HepG2 (cell line): ENCODE data around the gene CLDND2. TPM values are rescaled to one million over a fixed set of nuclear protein-coding genes. Genes with fewer than 3 reads are reported as not detected.
A peak's percentile ranks its signal among the peaks of the same experiment; 100 is the strongest.

Experiments
- ARNTL ChIP-seq: sonication (generic); formaldehyde crosslinking; IDR thresholded peaks from 2 replicates; pipeline ENCODE4 v1.4.0; 2020; ENCODE audit warnings: mild to moderate bottlenecking, missing genetic modification reagents
- ETV6 ChIP-seq: sonication (generic); formaldehyde crosslinking; conservative IDR thresholded peaks from 2 replicates; pipeline ENCODE4 v1.4.0; 2020; ENCODE audit warnings: missing genetic modification reagents
- KDM3A ChIP-seq: IDR thresholded peaks from 2 replicates; pipeline ENCODE4 v1.6.1; 2018; ENCODE audit warnings: low read depth, missing compliant biosample characterization
- NBN ChIP-seq: fragments of 450-650 bp; conservative IDR thresholded peaks from 2 replicates; pipeline ENCODE4 v1.6.1; 2017
- NR2C2 ChIP-seq: sonication (generic); formaldehyde crosslinking; IDR thresholded peaks from 2 replicates; pipeline ENCODE4 v1.4.0; 2020; ENCODE audit warnings: missing genetic modification reagents, mild to moderate bottlenecking, moderate library complexity, borderline replicate concordance
- PHF20 ChIP-seq: sonication (generic); formaldehyde crosslinking; IDR thresholded peaks from 2 replicates; pipeline ENCODE4 v1.5.0; 2020; ENCODE audit warnings: mild to moderate bottlenecking, missing genetic modification reagents
- RAD21 ChIP-seq: fragments of 450-650 bp; formaldehyde crosslinking; IDR thresholded peaks from 2 replicates; pipeline ENCODE4 v1.5.0; 2020; ENCODE audit warnings: mild to moderate bottlenecking
- RORA ChIP-seq: sonication (generic); formaldehyde crosslinking; IDR thresholded peaks from 2 replicates; pipeline ENCODE4 v1.5.0; 2020; ENCODE audit warnings: mild to moderate bottlenecking, missing genetic modification reagents, moderate library complexity
- SRSF4 ChIP-seq: fragments of 200-400 bp; formaldehyde crosslinking; IDR thresholded peaks from one replicate; pipeline ENCODE4 v1.6.1; 2018; ENCODE audit warnings: mild to moderate bottlenecking, low read depth, low read length, moderate library complexity; ENCODE audit not compliant: poor library complexity, severe bottlenecking
- SRY ChIP-seq: sonication (generic); formaldehyde crosslinking; IDR thresholded peaks from 2 replicates; pipeline ENCODE4 v1.8.0; 2022; ENCODE audit warnings: mild to moderate bottlenecking, missing genetic modification reagents
- STAT5B ChIP-seq: sonication (generic); formaldehyde crosslinking; IDR thresholded peaks from 2 replicates; pipeline ENCODE4 v1.4.0; 2020; ENCODE audit warnings: missing genetic modification reagents
- ZC3H13 ChIP-seq: sonication (generic); formaldehyde crosslinking; IDR thresholded peaks from 2 replicates; pipeline ENCODE4 v1.8.1; 2023; ENCODE audit warnings: mild to moderate bottlenecking, missing genetic modification reagents, moderate library complexity
- ZKSCAN8 ChIP-seq: IDR thresholded peaks from 2 replicates; pipeline ENCODE4 v1.6.1; 2016; ENCODE audit warnings: borderline replicate concordance, missing genetic modification reagents, missing compliant biosample characterization
- ZNF350 ChIP-seq: sonication (generic); formaldehyde crosslinking; IDR thresholded peaks from 2 replicates; pipeline ENCODE4 v1.4.0; 2020; ENCODE audit warnings: mild to moderate bottlenecking, low read depth, missing genetic modification reagents, borderline replicate concordance
- ZNF468 ChIP-seq: sonication (generic); formaldehyde crosslinking; IDR thresholded peaks from 2 replicates; pipeline ENCODE4 v1.8.0; 2022; ENCODE audit warnings: mild to moderate bottlenecking, moderate library complexity, missing genetic modification reagents
- ZNF556 ChIP-seq: sonication (generic); formaldehyde crosslinking; IDR thresholded peaks from 2 replicates; pipeline ENCODE4 v1.4.0; 2020; ENCODE audit warnings: mild to moderate bottlenecking, missing genetic modification reagents, borderline replicate concordance
- ZNF614 ChIP-seq: IDR thresholded peaks from 2 replicates; pipeline ENCODE4 v1.6.1; 2018; ENCODE audit warnings: missing biosample characterization, missing genetic modification reagents, inconsistent platforms, borderline replicate concordance
- ZNF776 ChIP-seq: sonication (generic); formaldehyde crosslinking; IDR thresholded peaks from 2 replicates; pipeline ENCODE4 v1.4.0; 2020; ENCODE audit warnings: mild to moderate bottlenecking, missing genetic modification reagents
- ZNF891 ChIP-seq: sonication (generic); formaldehyde crosslinking; IDR thresholded peaks from 2 replicates; pipeline ENCODE4 v1.5.0; 2020; ENCODE audit warnings: mild to moderate bottlenecking, missing genetic modification reagents
- polyA plus RNA-seq, 8 experiments: library from polyadenylated mRNA; depleted of rRNA in 3 of 8; stranded (reverse) in 7 of 8; unstranded in 1 of 8; fragments of >200 nt; fragmentation: Illumina TruSeq in 4 of 8; extraction: Trizol in 4 of 8; gene quantifications; 2 replicates each; pipeline versions ENCODE4 v1.2.1 to v1.2.3, GENCODE V29; 2011 to 2016; ENCODE audit warnings: low read depth in 4 of 8, missing spikeins in 1 of 8, mixed read lengths in 1 of 8; ENCODE audit not compliant: insufficient read depth in 1 of 8
- total RNA-seq, 5 experiments: library from RNA; depleted of rRNA; stranded (reverse); fragments of >200 nt; fragmentation: Illumina TruSeq; extraction: Trizol; gene quantifications; 2 replicates each; pipeline ENCODE4 v1.2.3, GENCODE V29; 2016; ENCODE audit warnings: low read depth in 1 of 5
- TF ChIP-seq, protein P1 (sequence below): sonication (generic); formaldehyde crosslinking; conservative IDR thresholded peaks from 2 replicates; pipeline ENCODE4 v1.5.0; 2020; ENCODE audit warnings: missing genetic modification reagents
- TF ChIP-seq, protein P2 (sequence below): sonication (generic); formaldehyde crosslinking; IDR thresholded peaks from 2 replicates; pipeline ENCODE4 v1.4.0; 2020; ENCODE audit warnings: mild to moderate bottlenecking, missing genetic modification reagents
- TF ChIP-seq, protein P3 (sequence below): sonication (generic); formaldehyde crosslinking; IDR thresholded peaks from 2 replicates; pipeline ENCODE4 v1.8.0; 2022; ENCODE audit warnings: missing genetic modification reagents, mild to moderate bottlenecking, borderline replicate concordance
- TF ChIP-seq, protein P4 (sequence below): IDR thresholded peaks from 2 replicates; pipeline ENCODE4 v1.6.1; 2016
- TF ChIP-seq, protein P5 (sequence below): IDR thresholded peaks from 2 replicates; pipeline ENCODE4 v1.6.1; 2016; ENCODE audit warnings: mild to moderate bottlenecking, missing biosample characterization, missing genetic modification reagents
- TF ChIP-seq, protein P6 (sequence below): sonication (generic); formaldehyde crosslinking; IDR thresholded peaks from 2 replicates; pipeline ENCODE4 v1.8.0; 2022; ENCODE audit warnings: low read depth, missing genetic modification reagents

The CLDND2 gene
- total and polyA plus RNA-seq, 2 of the 13 experiments (the other 11 are each of a cell fraction or from before 2014, with no cell fraction given) = 0.84 to 1.8 TPM

GRCh38 chr19:51356159-51356801, 12.5 kb downstream of the CLDND2 start (continued):
- TF ChIP-seq, protein P1, sequence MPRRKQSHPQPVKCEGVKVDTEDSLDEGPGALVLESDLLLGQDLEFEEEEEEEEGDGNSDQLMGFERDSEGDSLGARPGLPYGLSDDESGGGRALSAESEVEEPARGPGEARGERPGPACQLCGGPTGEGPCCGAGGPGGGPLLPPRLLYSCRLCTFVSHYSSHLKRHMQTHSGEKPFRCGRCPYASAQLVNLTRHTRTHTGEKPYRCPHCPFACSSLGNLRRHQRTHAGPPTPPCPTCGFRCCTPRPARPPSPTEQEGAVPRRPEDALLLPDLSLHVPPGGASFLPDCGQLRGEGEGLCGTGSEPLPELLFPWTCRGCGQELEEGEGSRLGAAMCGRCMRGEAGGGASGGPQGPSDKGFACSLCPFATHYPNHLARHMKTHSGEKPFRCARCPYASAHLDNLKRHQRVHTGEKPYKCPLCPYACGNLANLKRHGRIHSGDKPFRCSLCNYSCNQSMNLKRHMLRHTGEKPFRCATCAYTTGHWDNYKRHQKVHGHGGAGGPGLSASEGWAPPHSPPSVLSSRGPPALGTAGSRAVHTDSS (CRISPR knock-in tag) = no peak
- TF ChIP-seq ZNF556 (CRISPR knock-in tag) (no peak; the same call in 1 of the 2 replicates), ZNF350 (CRISPR knock-in tag) (no peak; the same call in 1 of the 2 replicates), ZKSCAN8 (CRISPR knock-in tag) (peak; percentile 70; the same call in 1 of the 2 replicates), ZC3H13 (CRISPR knock-in tag) (no peak), SRSF4 (no peak), ZNF468 (CRISPR knock-in tag) (no peak), RAD21 (CRISPR knock-in tag) (no peak), KDM3A (no peak), ETV6 (CRISPR knock-in tag) (no peak), ZNF776 (CRISPR knock-in tag) (no peak), SRY (CRISPR knock-in tag) (no peak), ZNF891 (no peak), NR2C2 (CRISPR knock-in tag) (peak; percentile 90), ARNTL (peak; percentile 98), STAT5B (CRISPR knock-in tag) (no peak), PHF20 (CRISPR knock-in tag) (no peak), RORA (CRISPR knock-in tag) (no peak), NBN (no peak), ZNF614 (0 out of 2 replicates have a peak, but pooled peaks have one; percentile 24)
- TF ChIP-seq, protein P2, sequence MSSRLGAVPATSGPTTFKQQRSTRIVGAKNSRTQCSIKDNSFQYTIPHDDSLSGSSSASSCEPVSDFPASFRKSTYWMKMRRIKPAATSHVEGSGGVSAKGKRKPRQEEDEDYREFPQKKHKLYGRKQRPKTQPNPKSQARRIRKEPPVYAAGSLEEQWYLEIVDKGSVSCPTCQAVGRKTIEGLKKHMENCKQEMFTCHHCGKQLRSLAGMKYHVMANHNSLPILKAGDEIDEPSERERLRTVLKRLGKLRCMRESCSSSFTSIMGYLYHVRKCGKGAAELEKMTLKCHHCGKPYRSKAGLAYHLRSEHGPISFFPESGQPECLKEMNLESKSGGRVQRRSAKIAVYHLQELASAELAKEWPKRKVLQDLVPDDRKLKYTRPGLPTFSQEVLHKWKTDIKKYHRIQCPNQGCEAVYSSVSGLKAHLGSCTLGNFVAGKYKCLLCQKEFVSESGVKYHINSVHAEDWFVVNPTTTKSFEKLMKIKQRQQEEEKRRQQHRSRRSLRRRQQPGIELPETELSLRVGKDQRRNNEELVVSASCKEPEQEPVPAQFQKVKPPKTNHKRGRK = no peak
- TF ChIP-seq, protein P3, sequence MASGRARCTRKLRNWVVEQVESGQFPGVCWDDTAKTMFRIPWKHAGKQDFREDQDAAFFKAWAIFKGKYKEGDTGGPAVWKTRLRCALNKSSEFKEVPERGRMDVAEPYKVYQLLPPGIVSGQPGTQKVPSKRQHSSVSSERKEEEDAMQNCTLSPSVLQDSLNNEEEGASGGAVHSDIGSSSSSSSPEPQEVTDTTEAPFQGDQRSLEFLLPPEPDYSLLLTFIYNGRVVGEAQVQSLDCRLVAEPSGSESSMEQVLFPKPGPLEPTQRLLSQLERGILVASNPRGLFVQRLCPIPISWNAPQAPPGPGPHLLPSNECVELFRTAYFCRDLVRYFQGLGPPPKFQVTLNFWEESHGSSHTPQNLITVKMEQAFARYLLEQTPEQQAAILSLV (CRISPR knock-in tag) = no peak
- TF ChIP-seq, protein P4, sequence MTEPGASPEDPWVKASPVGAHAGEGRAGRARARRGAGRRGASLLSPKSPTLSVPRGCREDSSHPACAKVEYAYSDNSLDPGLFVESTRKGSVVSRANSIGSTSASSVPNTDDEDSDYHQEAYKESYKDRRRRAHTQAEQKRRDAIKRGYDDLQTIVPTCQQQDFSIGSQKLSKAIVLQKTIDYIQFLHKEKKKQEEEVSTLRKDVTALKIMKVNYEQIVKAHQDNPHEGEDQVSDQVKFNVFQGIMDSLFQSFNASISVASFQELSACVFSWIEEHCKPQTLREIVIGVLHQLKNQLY (CRISPR knock-in tag) = peak; percentile 66
- TF ChIP-seq, protein P5, sequence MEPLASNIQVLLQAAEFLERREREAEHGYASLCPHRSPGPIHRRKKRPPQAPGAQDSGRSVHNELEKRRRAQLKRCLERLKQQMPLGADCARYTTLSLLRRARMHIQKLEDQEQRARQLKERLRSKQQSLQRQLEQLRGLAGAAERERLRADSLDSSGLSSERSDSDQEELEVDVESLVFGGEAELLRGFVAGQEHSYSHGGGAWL (CRISPR knock-in tag) = no peak
- TF ChIP-seq, protein P6, sequence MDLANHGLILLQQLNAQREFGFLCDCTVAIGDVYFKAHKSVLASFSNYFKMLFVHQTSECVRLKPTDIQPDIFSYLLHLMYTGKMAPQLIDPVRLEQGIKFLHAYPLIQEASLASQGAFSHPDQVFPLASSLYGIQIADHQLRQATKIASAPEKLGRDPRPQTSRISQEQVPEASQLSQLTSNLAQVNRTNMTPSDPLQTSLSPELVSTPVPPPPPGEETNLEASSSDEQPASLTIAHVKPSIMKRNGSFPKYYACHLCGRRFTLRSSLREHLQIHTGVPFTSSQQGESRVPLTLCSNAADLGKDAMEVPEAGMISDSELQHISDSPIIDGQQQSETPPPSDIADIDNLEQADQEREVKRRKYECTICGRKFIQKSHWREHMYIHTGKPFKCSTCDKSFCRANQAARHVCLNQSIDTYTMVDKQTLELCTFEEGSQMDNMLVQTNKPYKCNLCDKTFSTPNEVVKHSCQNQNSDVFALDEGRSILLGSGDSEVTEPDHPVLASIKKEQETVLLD (CRISPR knock-in tag) = no peak
